ENCODE measurements around the gene PSD4. TPM values are rescaled to one million over a fixed set of nuclear protein-coding genes. Genes with fewer than 3 reads are reported as not detected.

PSD4 gene
- total and polyA plus RNA-seq, 2 of the 8 experiments (the other 6 are each of a cell fraction or from before 2014, with no cell fraction given): 0.53 to 1.2 TPM

- TF ChIP-seq CHD7 (IDR thresholded peaks at IDR 0.05; ENCODE audit: insufficient replicate concordance, low read length): no peak
- TF ChIP-seq ZNF274 (IDR thresholded peaks at IDR 0.05; ENCODE audit: borderline replicate concordance, extremely low read depth, low read length): no peak
- TF ChIP-seq E2F6 (IDR thresholded peaks at IDR 0.05): no peak
- no peak for TF ChIP-seq SUZ12 (IDR thresholded peaks at IDR 0.05; ENCODE audit: low read length)
- TF ChIP-seq USF2 (IDR thresholded peaks at IDR 0.05; ENCODE audit: low read length): no peak
- no peak for TF ChIP-seq YY1 (IDR thresholded peaks at IDR 0.05; ENCODE audit: low read depth, low read length)
- TF ChIP-seq ATF2 (IDR thresholded peaks at IDR 0.05; ENCODE audit: low read length): no peak
These were observed 50.0 kb downstream of the PSD4 start (continued) for GRCh38 chr2:113223813-113224212.
